Caco-2 (cell line): Measurements from ENCODE around the gene FTCD. TPM values are rescaled to one million over a fixed set of nuclear protein-coding genes. Genes with fewer than 3 reads are reported as not detected.

Experiments used
- BruUV-seq: library from RNA; stranded (reverse); fragments of 400-500 nt; replicated peaks from 2 replicates; lab custom pipeline; 2021; lab: Mats Ljungman, UMichigan
- CTCF ChIA-PET: fragments of 300-600 bp; sonication (Branson Sonifier 250); formaldehyde crosslinking; loops from one replicate; lab custom pipeline; 2022; ENCODE audit warnings: antibody characterized with exemption; lab: Charles Lee
- POLR2A ChIA-PET: fragments of 300-600 bp; sonication (Branson Sonifier 250); formaldehyde crosslinking; loops from one replicate; lab custom pipeline; 2022; ENCODE audit warnings: antibody characterized with exemption; lab: Charles Lee
- DNase-seq, 2 experiments: peaks; one replicate each; pipeline versions ENCODE4 v3.0.0 to v3.0.0-alpha.2; 2020 to 2022
- H3K27me3 ChIP-seq: replicated peaks from 2 replicates; pipeline ENCODE4 v1.6.0; 2011; ENCODE audit warnings: low read length; ENCODE audit not compliant: control insufficient read depth, insufficient read depth
- H3K36me3 ChIP-seq: 2 replicates; pipeline ENCODE4 v1.5.1; 2011; ENCODE audit warnings: low read length; ENCODE audit not compliant: control insufficient read depth, insufficient read depth
- H3K4me1 ChIP-seq: fragments of 250-450 bp; sonication (Bioruptor Pico); 2 replicates; pipeline ENCODE4 v1.5.1; 2020; ENCODE audit warnings: mild to moderate bottlenecking
- H3K4me3 ChIP-seq: 2 replicates; pipeline ENCODE4 v1.5.1; 2011; ENCODE audit warnings: low read depth, mild to moderate bottlenecking, control low read depth, low read length
- H3K9me3 ChIP-seq: fragments of 250-450 bp; sonication (Bioruptor Pico); 2 replicates; pipeline ENCODE4 v1.5.1; 2020; ENCODE audit warnings: mild to moderate bottlenecking, moderate library complexity
- H3K27ac Mint-ChIP-seq: one replicate; pipeline ENCODE4 v1.8.0; 2022; ENCODE audit warnings: mixed read lengths; ENCODE audit not compliant: unreplicated experiment
- H3K27me3 Mint-ChIP-seq: one replicate; pipeline ENCODE4 v1.8.0; 2022; ENCODE audit warnings: mixed read lengths; ENCODE audit not compliant: insufficient read depth, unreplicated experiment
- H3K36me3 Mint-ChIP-seq: one replicate; pipeline ENCODE4 v1.8.0; 2022; ENCODE audit warnings: mild to moderate bottlenecking, mixed read lengths; ENCODE audit not compliant: insufficient read depth, unreplicated experiment
- H3K4me1 Mint-ChIP-seq: one replicate; pipeline ENCODE4 v1.8.0; 2022; ENCODE audit warnings: low read depth, mixed read lengths; ENCODE audit not compliant: unreplicated experiment
- H3K4me3 Mint-ChIP-seq: one replicate; pipeline ENCODE4 v1.8.0; 2022; ENCODE audit warnings: mild to moderate bottlenecking, moderate library complexity, mixed read lengths; ENCODE audit not compliant: unreplicated experiment
- H3K9me3 Mint-ChIP-seq: one replicate; pipeline ENCODE4 v1.8.0; 2022; ENCODE audit warnings: mixed read lengths; ENCODE audit not compliant: unreplicated experiment
- intact Hi-C: fragments of 100-400 bp; cut with micrococcal nuclease; formaldehyde crosslinking; loops from one replicate; pipeline ENCODE4 v1.10.0; 2022; ENCODE audit not compliant: unreplicated experiment
- total RNA-seq: library from RNA; stranded (reverse); gene quantifications from 2 replicates; pipeline ENCODE4 v1.2.3, GENCODE V29; 2022
- TF ChIP-seq, protein P1 (sequence below), 2 experiments: fragments of 200-600 bp in 1 of 2; IDR thresholded peaks; 1 replicate in 1 of 2; 2 replicates in 1 of 2; pipeline versions ENCODE4 v1.5.1 to v1.8.0; 2011 to 2022; ENCODE audit warnings: antibody characterized with exemption in 1 of 2, control low read depth in 1 of 2, inconsistent platforms in 1 of 2, low read depth in 1 of 2, low read length in 1 of 2, mild to moderate bottlenecking in 1 of 2, moderate library complexity in 1 of 2; ENCODE audit not compliant: insufficient read depth in 1 of 2, severe bottlenecking in 1 of 2, unreplicated experiment in 1 of 2

Gene FTCD
- total RNA-seq, 1 experiment from 2014 or later = 3.5 TPM

DNA sequence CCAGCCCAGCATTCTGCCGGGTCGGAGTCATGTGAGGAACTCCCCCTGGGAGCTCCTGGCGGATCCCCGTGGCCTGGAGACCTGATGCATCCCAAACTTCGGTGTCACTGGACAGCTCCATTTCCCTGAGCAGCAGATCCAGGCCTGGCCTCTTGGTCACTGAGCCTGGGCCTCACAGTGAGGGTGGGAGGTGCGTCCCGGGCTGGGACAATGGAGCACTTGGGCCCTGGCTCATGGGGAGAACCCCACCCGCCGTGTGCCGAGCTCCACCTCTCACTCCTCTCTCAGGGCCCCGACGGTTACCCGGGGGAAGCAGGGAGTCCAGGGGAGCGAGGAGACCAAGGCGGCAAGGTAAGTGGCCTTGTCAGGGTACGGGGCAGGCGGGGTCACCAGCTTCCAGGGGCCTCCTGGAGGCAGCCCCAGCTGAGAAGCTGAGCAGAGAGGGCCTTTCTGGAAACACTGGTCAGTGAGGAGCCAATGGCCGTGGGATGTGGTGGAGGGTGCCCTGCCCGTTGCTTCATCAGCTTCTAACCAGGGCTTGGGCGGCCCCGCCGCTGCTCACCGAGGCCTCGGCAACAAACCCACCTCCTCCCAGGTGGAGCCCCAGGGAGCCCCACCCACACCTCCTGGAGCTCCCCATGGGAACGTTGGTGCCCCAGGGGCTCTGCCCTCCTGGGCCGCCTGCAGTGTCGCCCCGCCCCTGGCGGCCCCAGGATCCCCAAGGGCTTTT lies 37.6 kb downstream of the FTCD start:
- no peaks in the 10 kb centered on the region for H3K9me3 ChIP-seq
- ChIA-PET POLR2A (no interaction called here), CTCF (no interaction called here)
- H3K4me1 ChIP-seq = no peaks in the 10 kb centered on the region
- H3K4me3 Mint-ChIP-seq = no peak overlapping the region
- H3K36me3 ChIP-seq = no peaks in the 10 kb centered on the region
- H3K36me3 Mint-ChIP-seq = no peaks in the 10 kb centered on the region
- DNase-seq = peak in 1 of 2 experiments; percentile 31
- BruUV-seq = no TSS peak
- intact Hi-C loops = no loop called here
- H3K9me3 Mint-ChIP-seq = no peaks in the 10 kb centered on the region
- H3K27ac Mint-ChIP-seq = no peak overlapping the region
- TF ChIP-seq, protein P1, sequence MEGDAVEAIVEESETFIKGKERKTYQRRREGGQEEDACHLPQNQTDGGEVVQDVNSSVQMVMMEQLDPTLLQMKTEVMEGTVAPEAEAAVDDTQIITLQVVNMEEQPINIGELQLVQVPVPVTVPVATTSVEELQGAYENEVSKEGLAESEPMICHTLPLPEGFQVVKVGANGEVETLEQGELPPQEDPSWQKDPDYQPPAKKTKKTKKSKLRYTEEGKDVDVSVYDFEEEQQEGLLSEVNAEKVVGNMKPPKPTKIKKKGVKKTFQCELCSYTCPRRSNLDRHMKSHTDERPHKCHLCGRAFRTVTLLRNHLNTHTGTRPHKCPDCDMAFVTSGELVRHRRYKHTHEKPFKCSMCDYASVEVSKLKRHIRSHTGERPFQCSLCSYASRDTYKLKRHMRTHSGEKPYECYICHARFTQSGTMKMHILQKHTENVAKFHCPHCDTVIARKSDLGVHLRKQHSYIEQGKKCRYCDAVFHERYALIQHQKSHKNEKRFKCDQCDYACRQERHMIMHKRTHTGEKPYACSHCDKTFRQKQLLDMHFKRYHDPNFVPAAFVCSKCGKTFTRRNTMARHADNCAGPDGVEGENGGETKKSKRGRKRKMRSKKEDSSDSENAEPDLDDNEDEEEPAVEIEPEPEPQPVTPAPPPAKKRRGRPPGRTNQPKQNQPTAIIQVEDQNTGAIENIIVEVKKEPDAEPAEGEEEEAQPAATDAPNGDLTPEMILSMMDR (IDR thresholded peaks at IDR 0.05; ENCODE audit: insufficient read depth in 1 of 2, low read depth in 1 of 2, low read length in 1 of 2, severe bottlenecking in 1 of 2, unreplicated experiment in 1 of 2) = no peak
- no peaks in the 10 kb centered on the region for H3K27me3 Mint-ChIP-seq
- H3K4me3 ChIP-seq = no peak overlapping the region
- no peaks in the 10 kb centered on the region for H3K4me1 Mint-ChIP-seq
- no peaks in the 10 kb centered on the region for H3K27me3 ChIP-seq

- TF ChIP-seq, protein P1 (IDR thresholded peaks at IDR 0.05; ENCODE audit: insufficient read depth in 1 of 2, low read depth in 1 of 2, low read length in 1 of 2, severe bottlenecking in 1 of 2, unreplicated experiment in 1 of 2) = no peak
- peak in 1 of 2 experiments; percentile 28 for DNase-seq
- no peaks in the 10 kb centered on the region for H3K9me3 ChIP-seq
- Mint-ChIP-seq H3K4me1 (no peaks in the 10 kb centered on the region), H3K27ac (no peak overlapping the region), H3K9me3 (no peaks in the 10 kb centered on the region), H3K36me3 (no peaks in the 10 kb centered on the region), H3K27me3 (no peaks in the 10 kb centered on the region), H3K4me3 (no peak overlapping the region)
- H3K36me3 ChIP-seq = no peaks in the 10 kb centered on the region
- no peak overlapping the region for H3K4me3 ChIP-seq
- POLR2A ChIA-PET = interaction anchor here (0.7 kb wide), 1 partner anchor 561 kb away, joined by 3 read pairs; no protein-coding TSS in a partner anchor
- CTCF ChIA-PET = interaction anchor here (0.6 kb wide), 1 partner anchor 143 kb away, joined by 3 read pairs; no protein-coding TSS in a partner anchor
- intact Hi-C loops = no loop called here
- H3K27me3 ChIP-seq = no peaks in the 10 kb centered on the region
- H3K4me1 ChIP-seq = no peaks in the 10 kb centered on the region
- no TSS peak for BruUV-seq
Observed at GRCh38 chr21:46116776-46117585, 38.4 kb downstream of the FTCD start.

DNA sequence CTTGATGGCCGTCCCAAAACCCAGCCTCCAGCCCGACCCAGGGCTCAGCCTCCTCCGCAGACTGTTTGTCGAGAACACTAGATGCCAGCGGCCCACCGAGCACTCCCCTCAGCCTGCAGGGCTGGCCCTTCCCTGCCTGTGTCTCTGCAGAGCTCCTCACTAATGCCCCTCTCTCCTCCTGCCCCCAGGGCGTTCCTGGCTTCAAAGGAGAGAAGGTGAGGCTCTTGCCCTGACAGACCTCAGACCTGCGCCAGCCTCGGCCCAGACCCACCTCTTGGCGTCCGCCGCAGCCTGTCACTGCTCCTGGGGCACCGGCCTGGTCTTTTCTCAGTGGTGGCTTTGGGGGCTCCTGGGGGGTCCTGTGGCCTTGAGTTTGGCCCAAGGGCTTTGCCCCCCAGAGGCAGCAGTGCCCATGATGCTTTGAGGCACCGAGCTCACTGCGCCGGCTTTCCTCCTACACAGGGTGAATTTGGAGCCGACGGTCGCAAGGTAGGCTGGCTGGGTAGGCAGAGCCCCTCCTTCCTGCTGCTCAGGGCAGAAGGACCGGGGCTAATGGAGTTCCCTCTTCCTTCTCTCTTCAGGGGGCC lies 39.1 kb downstream of the FTCD start:
- TF ChIP-seq, protein P1 (IDR thresholded peaks at IDR 0.05; ENCODE audit: insufficient read depth in 1 of 2, low read depth in 1 of 2, low read length in 1 of 2, severe bottlenecking in 1 of 2, unreplicated experiment in 1 of 2) = no peak
- H3K27ac Mint-ChIP-seq = no peak overlapping the region
- no TSS peak for BruUV-seq
- H3K27me3 Mint-ChIP-seq = no peaks in the 10 kb centered on the region
- no peaks in the 10 kb centered on the region for H3K36me3 Mint-ChIP-seq
- intact Hi-C loops = no loop called here
- no peaks in the 10 kb centered on the region for H3K4me1 Mint-ChIP-seq
- ChIA-PET CTCF (interaction anchor here (0.6 kb wide), 1 partner anchor 143 kb away, joined by 3 read pairs; no protein-coding TSS in a partner anchor), POLR2A (interaction anchor here (0.7 kb wide), 1 partner anchor 560 kb away, joined by 3 read pairs; no protein-coding TSS in a partner anchor)
- Histone ChIP-seq H3K4me1 (no peaks in the 10 kb centered on the region), H3K36me3 (no peaks in the 10 kb centered on the region), H3K27me3 (no peaks in the 10 kb centered on the region), H3K4me3 (no peak overlapping the region), H3K9me3 (no peaks in the 10 kb centered on the region)
- H3K4me3 Mint-ChIP-seq = no peak overlapping the region
- peak in 1 of 2 experiments; percentile 22 for DNase-seq
- H3K9me3 Mint-ChIP-seq = no peaks in the 10 kb centered on the region
